Non-pigmented ciliary epithelial cell (primary cell): ENCODE data around the gene RBFOX2.
"Not testable (repeated sequence)": the region's sequence is repeated elsewhere in the genome, so short reads cannot be mapped to it uniquely, and the experiment has no call there.

Source experiments
- DNase-seq: peaks from one replicate; pipeline ENCODE4 v3.0.0-alpha.2; 2010; ENCODE audit warnings: low read depth

RBFOX2 gene

DNA sequence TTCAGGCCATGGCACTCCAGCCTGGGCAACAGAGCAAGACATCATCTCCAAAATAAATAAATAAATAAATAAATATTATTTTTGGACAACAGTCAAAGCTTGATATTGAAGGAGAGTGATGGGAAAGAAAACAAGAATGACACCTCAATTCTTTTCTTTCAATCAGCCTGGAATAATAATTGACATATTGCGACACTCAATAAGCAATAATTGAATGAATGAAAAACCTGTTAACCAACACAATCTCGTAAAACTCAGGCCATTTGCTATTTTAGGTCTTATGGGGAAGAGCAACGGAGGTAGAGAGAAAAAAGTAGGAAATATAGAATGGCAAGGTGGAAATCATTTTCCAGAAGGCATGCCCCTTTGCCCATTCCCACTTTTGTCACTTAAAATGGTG, 10.5 kb upstream of the RBFOX2 start:
- no peak for DNase-seq

DNA sequence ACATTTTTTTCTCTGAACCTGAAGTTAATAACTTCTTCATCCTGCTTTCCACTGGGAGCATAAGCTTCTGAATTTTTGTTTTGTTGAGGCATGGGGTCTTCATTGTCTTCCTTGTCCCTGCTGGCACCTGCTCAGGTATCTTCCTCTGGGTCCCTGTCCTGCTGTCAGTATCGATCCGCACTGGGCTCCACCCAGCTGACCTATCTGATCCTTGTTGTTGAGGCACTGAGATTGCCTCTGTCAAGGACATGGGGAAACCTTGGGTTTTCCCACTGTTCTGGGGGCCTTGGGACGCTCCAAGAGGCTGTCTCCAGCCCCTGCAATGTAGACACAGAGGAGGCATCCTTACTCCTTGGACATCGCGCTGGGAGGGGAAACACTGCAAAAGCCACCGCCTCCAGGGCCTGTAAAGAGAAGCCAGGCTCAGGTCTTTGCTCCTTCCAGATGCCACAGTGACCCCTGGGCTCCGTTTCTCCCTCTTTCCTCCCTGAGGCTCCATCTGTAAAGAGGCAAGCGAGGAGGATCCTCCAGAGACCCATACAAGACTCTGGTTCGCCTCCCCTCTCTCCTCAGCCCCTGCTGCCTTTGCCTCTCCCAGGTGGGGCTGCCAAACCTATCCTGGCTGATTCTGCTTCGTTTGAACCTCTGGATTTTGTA, 8.6 kb upstream of the RBFOX2 start:
- DNase-seq: no peak

GRCh38 chr22:36036167-36036624, 7.6 kb upstream of the RBFOX2 start:
- no peak for DNase-seq

DNA sequence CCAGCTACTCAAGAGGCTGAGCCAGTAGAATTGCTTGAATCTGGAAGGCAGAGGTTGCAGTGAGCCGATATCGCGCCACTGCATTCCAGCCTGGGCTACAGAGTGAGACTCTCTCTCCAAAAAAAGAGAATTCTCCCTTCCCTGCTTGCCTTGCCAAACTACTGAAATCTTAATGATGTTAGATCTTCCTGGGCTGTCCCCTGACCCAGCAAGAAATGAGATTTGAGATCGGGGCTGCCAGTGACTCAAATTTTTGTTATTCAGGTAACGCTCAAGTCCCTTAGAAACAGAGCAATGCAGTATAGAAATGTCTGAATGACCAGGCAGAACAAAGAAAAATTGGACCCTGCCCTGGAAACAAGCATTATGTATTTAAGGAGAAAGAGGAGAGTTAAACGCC, 4.0 kb upstream of the RBFOX2 start:
- DNase-seq: no peak

- no peak for DNase-seq
Observed at GRCh38 chr22:36029406-36029755, 757 bp upstream of the RBFOX2 start.

GRCh38 chr22:36027935-36028645, 534 bp downstream of the RBFOX2 start:
- DNase-seq: no peak

- no peak for DNase-seq
Observed at GRCh38 chr22:36027579-36027934, 1.1 kb downstream of the RBFOX2 start.

- no peak for DNase-seq
Observed at GRCh38 chr22:36026741-36027140, 1.9 kb downstream of the RBFOX2 start.

DNA sequence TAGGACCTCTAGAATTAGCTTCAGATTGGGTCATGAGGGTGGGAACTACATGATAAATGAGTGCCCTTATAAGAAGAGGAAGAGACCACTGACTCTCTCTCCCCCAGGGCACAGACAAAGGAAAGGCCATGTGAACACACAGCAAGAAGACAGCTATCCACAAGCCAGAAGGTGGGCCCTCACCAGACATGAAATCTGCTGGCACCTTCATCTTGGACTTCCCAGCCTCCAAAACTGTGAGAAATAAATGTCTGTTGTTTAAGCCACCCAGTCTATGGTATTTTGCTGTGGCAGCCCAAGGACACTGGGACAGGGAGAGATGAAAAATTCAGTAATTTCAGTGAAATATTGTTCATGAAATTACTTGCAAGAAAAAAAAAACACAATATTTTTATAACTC, 5.9 kb downstream of the RBFOX2 start:
- DNase-seq: no peak

DNA sequence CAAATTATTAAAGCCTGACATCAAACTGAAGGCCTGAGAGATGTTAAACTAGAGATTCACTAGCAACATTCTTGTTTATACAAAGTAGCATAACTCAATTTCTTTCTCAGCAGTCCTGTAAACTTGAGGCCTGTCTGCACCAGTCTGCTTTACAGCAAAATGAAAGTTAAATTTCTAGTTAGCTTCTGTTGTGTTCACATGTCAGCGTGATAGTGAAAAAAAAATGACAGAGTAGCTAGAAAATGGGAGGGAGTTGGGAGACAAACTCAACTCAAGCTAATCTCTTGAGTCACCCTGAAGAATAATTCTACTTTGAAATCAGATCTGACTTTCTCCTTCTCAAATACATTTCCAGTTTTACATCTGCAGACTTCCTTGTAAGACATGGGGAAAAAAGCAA, 6.5 kb downstream of the RBFOX2 start:
- DNase-seq: no peak

DNA sequence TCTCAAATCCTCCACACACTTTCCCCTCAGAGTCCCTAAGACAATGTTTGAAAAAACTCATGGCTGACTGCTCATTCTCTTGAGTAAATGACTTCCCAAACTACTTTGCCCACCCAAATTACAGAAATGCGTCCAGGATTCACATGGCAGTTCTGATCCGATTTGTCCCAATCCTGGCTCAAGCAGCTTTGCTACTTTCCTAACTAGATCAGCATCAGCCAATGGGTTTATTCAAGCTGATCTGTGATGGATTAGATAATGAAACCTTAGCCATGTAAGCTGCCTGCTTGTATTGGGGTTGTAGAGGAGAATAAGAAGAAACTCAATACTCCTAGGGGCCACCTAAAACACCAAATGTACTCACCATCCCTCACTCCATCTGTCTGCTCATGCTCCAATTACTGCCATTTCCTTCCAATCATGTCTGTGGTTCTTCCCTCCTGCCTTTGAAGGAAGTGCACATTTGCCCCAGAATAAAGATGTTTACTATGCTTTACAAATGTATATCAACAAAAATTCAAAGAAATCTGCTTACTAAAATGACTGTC, 6.9 kb downstream of the RBFOX2 start:
- no peak for DNase-seq

DNA sequence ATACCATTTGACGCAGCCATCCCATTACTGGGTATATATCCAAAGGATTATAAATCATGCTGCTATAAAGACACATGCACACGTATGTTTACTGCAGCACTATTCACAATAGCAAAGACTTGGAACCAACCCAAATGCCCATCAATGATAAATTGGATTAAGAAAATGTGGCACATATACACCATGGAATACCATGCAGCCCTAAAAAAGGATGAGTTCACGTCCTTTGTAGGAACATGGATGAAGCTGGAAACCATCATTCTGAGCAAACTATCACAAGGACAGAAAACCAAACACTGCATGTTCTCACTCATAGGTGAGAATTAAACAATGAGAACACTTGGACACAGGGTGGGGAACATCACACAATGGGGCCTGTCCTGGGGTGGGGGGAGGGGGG, 7.8 kb downstream of the RBFOX2 start:
- not testable (repeated sequence) for DNase-seq

GRCh38 chr22:36017651-36018091, 11.0 kb downstream of the RBFOX2 start:
- no peak for DNase-seq

DNA sequence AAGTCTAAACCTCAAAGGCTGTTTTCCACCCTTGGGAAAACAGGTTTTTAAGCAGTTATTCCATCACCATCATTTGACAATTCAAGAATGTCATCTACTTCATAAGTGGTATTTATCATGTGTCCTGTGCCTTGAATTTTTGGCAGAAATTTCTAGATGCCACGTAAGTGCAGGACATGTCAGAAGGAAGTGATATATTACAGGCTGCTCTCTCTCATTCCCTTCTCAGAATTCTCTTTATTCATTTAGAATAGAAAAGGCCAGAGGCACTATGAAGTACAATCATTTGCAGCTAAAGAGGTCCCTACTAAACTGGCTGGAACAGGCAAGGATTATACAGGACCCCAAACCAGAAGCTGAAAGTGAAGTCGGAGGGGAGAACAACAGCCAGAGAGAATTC, 11.9 kb downstream of the RBFOX2 start:
- no peak for DNase-seq

- no peak for DNase-seq
Observed at GRCh38 chr22:36015811-36016529, 12.7 kb downstream of the RBFOX2 start.

DNA sequence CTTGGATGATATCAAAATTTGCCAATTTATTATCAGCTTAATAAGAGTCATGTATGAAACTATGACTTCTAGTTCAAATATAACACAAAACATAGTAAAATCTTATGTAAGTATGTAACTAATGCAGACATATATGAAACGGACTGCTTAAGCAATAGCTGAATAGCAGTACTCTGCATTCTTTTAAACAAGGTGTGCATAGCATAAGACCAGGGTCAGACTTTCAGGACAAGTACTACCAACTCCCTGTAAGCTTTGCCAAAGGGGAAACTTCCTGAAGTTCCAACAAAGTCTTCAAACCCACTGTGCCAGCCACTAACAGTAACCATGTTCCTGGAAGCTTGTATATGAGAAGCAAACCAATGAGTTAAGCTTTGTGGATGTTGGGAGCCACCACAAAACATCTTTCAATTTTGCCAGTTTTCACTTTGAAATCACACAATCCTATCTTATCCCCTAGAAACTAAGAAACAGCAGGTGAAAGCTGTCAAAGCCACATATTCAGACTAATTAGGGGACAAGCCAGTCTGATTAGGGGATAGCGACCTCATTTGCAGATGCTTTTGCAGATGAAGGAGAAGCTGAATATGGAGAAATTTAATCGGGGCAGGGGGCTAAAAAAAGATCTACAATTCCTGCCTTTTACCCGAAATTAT, 13.3 kb downstream of the RBFOX2 start:
- DNase-seq: no peak

DNA sequence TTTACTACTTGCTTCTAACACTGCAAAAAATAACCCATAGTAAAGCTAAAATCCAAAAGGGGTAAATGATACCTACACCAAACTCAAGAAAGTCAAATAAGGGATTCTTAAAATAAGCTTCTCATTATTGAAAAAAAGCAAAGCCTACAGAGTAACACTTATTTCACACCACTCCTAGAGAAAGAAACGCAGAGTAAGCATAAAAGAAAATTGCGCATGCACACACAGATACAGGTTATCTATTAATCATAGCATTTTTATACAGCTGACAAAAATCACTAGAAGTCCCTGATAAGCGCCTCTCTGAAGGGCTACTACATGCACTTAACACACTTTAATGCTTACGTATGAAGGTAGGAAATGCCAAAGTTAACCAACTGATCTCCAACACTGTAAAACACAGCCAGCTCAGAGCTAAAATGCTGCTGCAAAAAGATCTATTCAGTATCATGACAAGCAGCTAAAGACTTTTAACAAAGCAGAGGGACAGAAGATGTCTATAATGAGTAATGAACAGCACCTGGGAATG, 14.0 kb downstream of the RBFOX2 start:
- no peak for DNase-seq

GRCh38 chr22:36012332-36012731, 16.3 kb downstream of the RBFOX2 start:
- no peak for DNase-seq

DNA sequence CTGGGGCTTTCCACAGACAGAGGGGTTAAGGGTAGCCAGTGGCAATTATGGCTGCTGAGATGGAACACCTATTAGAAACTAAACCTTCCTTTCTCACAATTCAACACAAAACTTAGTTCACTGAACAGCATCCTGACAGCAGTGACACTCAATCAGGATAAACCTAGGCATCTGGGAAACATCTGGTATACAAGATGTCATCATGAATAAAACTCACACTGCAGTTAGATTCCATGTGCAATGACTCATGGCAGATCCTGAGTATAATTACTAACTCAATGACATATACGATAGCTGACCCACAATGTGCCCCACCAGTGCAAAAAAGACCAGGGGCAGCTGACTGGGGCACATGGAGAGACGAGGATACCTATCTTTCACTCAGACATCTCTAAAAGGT, 17.7 kb downstream of the RBFOX2 start:
- no peak for DNase-seq

DNA sequence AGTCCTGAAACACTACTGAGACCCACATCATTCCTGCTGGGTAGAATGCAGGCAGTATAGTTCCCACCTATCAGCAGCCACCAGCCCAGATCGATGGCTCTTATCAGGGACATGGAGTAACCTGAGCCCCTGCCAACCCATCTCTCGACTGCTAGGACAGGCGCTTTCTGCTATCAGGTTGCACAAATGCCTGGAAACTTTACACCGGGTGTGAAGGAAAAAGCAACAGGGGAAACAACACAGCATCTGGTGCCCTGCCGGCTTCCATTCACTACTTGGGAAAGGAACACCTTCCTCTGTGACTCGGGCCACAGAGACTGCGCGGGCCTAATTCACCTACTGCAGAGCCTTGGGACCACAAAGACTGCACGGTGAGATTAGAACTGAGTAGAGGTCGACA, 18.5 kb downstream of the RBFOX2 start:
- no peak for DNase-seq

- no peak for DNase-seq
Observed at GRCh38 chr22:36009085-36009484, 19.5 kb downstream of the RBFOX2 start.

DNA sequence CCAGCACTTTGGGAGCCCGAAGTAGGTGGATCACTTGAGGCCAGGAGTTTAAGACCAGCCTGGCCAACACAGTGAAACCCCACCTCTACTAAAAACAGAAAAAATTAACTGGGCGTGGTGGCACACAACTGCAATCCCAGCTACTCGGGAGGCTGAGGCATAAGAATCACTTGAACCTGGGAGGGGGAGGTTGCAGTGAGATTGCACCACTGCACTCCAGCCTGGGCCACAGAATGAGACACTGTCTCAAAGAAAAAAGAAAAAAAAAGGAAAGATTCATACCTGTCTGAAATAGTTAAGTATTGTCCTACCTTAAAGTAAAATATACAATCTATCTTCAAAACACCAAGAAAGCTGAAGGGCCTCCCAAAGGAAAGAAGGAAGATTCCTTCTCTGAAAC, 20.1 kb downstream of the RBFOX2 start:
- no peak for DNase-seq
